AG04450 (cell line): ENCODE measurements around the gene LY6G6C. TPM values are rescaled to one million over a fixed set of nuclear protein-coding genes. Genes with fewer than 3 reads are reported as not detected.

Experiments
- CTCF ChIA-PET: fragments of 300-600, 350-600 bp; formaldehyde crosslinking; extraction: SDS; loops from one replicate; lab custom pipeline; 2022; ENCODE audit warnings: antibody characterized with exemption, inconsistent platforms; lab: Charles Lee
- POLR2A ChIA-PET: fragments of 350-600 bp; formaldehyde crosslinking; extraction: SDS; loops from one replicate; lab custom pipeline; 2021; ENCODE audit warnings: antibody characterized with exemption, inconsistent platforms; lab: Yijun Ruan, JAX
- DNase-seq: peaks from one replicate; pipeline ENCODE4 v3.0.0-alpha.2; 2011; ENCODE audit warnings: low read depth, low spot score
- H3K27ac ChIP-seq: one replicate; pipeline ENCODE4 v1.5.1; 2012; ENCODE audit warnings: low read depth, low read length, control low read depth
- H3K27me3 ChIP-seq: one replicate; pipeline ENCODE4 v1.6.0; 2012; ENCODE audit warnings: low read length; ENCODE audit not compliant: control insufficient read depth, insufficient read depth
- H3K4me3 ChIP-seq: 2 replicates; pipeline ENCODE4 v1.5.1; 2011; ENCODE audit warnings: mild to moderate bottlenecking, low read depth, low read length, control low read depth
- H3K9me3 ChIP-seq: 2 replicates; pipeline ENCODE4 v1.5.1; 2012; ENCODE audit warnings: low read length; ENCODE audit not compliant: control insufficient read depth, insufficient read depth
- polyA plus RNA-seq: library from polyadenylated mRNA; depleted of rRNA; stranded (reverse); fragments of >200 nt; gene quantifications from 2 replicates; pipeline ENCODE4 v1.2.3, GENCODE V29; 2011
- TF ChIP-seq, protein P1 (sequence below): IDR thresholded peaks from 2 replicates; pipeline ENCODE4 v1.5.1; 2011; ENCODE audit warnings: low read depth, low read length, control low read depth, inconsistent platforms

The LY6G6C gene
- polyA plus RNA-seq, 1 experiment, result not detected

DNA sequence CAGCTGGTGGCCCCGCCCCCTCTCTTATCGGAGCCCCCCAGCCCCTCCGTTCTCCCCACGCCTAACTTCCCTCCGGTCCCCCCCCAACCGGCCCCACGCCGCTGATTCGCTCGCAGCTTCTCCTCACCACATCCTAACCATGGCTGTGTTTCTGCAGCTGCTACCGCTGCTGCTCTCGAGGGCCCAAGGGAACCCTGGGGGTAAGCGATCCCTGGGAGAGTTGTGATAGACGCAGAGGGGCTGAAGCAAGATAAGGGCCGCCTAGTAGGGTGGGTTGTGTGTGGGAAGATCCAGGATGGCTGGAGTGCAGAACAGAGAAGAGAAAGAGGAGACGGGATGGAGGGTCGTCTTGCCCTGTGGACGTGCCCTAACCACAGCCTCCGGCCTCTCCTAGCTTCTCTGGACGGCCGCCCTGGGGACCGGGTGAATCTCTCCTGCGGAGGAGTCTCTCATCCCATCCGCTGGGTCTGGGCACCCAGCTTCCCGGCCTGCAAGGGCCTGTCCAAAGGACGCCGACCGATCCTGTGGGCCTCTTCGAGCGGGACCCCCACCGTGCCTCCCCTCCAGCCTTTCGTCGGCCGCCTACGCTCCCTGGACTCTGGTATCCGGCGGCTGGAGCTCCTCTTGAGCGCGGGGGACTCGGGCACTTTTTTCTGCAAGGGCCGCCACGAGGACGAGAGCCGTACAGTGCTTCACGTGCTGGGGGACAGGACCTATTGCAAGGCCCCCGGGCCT, 1.9 kb upstream of the LY6G6C start, which contains the start of gene MPIG6B:
Gene MPIG6B, plus strand, starts transcription at position 129 of the 735 bp plus-strand sequence. Its CDS starts 11 bp downstream, at position 140.
- ChIA-PET POLR2A (interaction anchor here (0.9 to 2.1 kb wide), 2 partner anchors 9 to 104 kb away, joined by 3 to 4 read pairs; partner anchors contain the start of gene HSPA1B), CTCF (interaction anchor here (1.0 to 1.5 kb wide), 2 partner anchors 46 to 73 kb away, joined by 3 to 4 read pairs; no protein-coding TSS in a partner anchor)
- Histone ChIP-seq H3K27me3 (peaks cover 10% of the 10 kb centered on the region), H3K4me3 (no peak within 1 kb of the TSS), H3K9me3 (no peaks in the 10 kb centered on the region; the same call in 1 of the 2 replicates), H3K27ac (no peak within 1 kb of the TSS)
- DNase-seq, result no peak
- TF ChIP-seq, protein P1, sequence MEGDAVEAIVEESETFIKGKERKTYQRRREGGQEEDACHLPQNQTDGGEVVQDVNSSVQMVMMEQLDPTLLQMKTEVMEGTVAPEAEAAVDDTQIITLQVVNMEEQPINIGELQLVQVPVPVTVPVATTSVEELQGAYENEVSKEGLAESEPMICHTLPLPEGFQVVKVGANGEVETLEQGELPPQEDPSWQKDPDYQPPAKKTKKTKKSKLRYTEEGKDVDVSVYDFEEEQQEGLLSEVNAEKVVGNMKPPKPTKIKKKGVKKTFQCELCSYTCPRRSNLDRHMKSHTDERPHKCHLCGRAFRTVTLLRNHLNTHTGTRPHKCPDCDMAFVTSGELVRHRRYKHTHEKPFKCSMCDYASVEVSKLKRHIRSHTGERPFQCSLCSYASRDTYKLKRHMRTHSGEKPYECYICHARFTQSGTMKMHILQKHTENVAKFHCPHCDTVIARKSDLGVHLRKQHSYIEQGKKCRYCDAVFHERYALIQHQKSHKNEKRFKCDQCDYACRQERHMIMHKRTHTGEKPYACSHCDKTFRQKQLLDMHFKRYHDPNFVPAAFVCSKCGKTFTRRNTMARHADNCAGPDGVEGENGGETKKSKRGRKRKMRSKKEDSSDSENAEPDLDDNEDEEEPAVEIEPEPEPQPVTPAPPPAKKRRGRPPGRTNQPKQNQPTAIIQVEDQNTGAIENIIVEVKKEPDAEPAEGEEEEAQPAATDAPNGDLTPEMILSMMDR, result no peak

DNA sequence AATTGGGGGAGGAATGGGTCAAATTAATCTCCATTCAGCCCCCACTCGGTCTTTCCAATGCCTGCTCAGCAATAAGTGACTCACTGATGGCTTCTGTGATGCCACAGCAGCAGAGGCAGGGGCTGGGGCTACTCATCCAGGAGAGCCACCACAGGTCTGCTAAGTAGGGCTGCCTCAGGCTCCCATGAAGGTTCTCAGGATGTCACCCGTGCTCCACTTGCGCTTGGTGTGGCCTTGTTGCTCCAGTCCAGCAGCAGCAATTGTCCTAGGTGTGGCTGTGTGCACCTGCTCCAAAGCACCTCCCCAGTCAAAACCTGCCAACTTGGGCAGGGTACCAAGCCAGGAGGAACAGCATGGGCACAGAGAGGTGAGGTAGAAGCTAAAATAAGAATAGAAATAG, 627 bp upstream of the LY6G6C start:
- Histone ChIP-seq H3K4me3 (no peak overlapping the region), H3K9me3 (no peaks in the 10 kb centered on the region; the same call in 1 of the 2 replicates), H3K27ac (no peak overlapping the region), H3K27me3 (peaks cover 13% of the 10 kb centered on the region)
- ChIA-PET CTCF (no interaction called here), POLR2A (no interaction called here)
- TF ChIP-seq, protein P1, result no peak
- DNase-seq, result no peak

DNA sequence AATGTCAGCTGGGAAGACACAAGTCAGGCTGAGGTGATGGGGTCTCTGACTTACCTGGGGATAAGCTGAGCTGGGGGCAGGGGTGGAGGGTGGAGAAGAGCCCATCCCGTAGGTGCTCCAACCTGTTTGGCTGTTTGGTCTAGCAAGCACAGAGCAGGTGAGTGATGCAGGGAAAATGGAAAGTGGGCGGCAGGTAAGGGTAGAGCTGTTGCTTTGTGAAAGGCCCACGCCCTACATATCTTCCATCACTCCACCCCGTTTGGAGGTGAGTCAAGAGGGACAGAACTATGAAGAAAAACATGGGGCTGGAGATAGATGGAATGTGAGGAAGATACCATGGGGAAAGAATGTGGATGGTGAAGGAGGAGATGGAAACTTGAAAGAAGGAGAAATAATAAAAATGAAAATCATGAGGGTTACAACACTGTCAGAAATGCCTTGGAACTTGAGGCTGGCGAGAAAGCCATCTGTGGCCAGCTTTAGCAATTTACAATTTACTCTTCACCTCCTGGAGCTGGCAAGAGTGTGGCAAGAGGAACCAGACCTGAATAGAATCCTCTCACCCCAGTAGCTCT, 1.3 kb downstream of the LY6G6C start:
- H3K4me3 ChIP-seq, result no peak overlapping the region
- POLR2A ChIA-PET, result interaction anchor here (0.6 kb wide), 1 partner anchor 107 kb away, joined by 3 read pairs; the partner anchor contains the start of gene HSPA1B
- TF ChIP-seq, protein P1, result no peak
- peaks cover 15% of the 10 kb centered on the region for H3K27me3 ChIP-seq
- no peak for DNase-seq
- H3K27ac ChIP-seq, result no peak overlapping the region
- CTCF ChIA-PET, result interaction anchor here (0.7 kb wide), 1 partner anchor 9 kb away, joined by 3 read pairs; no protein-coding TSS in a partner anchor
- H3K9me3 ChIP-seq, result no peaks in the 10 kb centered on the region; the same call in 1 of the 2 replicates

DNA sequence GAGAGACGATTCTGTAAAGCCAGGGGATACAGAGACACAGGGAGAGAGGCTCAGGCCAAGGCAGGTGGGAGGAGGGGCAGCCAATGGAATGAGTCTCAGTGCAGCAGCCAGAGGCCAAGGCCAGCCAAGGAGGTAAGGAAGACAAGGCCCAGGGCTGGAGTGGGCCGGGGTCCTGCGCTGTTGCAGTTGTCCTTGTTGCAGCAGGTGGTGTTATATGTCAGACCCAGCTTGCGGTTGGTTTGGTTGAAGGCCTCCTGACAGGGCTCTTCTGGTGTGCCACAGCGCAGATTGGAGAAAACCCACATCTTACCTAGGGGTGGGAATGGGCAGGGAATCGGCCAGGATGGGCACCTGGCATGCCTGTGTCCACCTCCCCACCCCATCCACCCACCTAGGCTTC, 2.5 kb downstream of the LY6G6C start:
- H3K27ac ChIP-seq, result no peak overlapping the region
- ChIA-PET POLR2A (no interaction called here), CTCF (no interaction called here)
- no peak for DNase-seq
- no peaks in the 10 kb centered on the region; the same call in 1 of the 2 replicates for H3K9me3 ChIP-seq
- TF ChIP-seq, protein P1, result no peak
- no peak overlapping the region for H3K4me3 ChIP-seq
- H3K27me3 ChIP-seq, result peaks cover 22% of the 10 kb centered on the region

DNA sequence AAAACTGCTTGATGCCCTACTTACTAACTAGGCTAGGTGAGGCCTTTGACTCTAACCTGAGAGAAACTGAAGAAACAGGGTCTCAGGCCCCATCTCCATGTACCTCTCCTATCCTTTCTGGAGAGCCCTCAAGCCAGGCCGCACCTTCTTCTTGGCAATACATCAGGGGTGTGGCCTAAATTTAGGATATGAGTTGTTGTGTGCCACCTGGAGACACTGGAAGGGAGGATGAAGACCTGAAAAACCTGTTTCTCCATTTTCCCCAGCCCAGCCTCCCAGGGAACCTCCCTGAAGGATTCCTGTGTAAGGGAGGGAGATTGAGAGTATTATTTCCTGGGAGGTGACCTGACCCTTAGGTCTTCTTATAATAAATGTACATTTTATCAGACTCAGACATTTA, 3.3 kb downstream of the LY6G6C start:
- DNase-seq, result no peak
- no peak overlapping the region for H3K27ac ChIP-seq
- POLR2A ChIA-PET, result no interaction called here
- CTCF ChIA-PET, result no interaction called here
- H3K27me3 ChIP-seq, result peaks cover 25% of the 10 kb centered on the region
- H3K4me3 ChIP-seq, result no peak overlapping the region
- TF ChIP-seq, protein P1, result no peak
- no peaks in the 10 kb centered on the region for H3K9me3 ChIP-seq
